ENCODE data around the gene PACC1.

DNA sequence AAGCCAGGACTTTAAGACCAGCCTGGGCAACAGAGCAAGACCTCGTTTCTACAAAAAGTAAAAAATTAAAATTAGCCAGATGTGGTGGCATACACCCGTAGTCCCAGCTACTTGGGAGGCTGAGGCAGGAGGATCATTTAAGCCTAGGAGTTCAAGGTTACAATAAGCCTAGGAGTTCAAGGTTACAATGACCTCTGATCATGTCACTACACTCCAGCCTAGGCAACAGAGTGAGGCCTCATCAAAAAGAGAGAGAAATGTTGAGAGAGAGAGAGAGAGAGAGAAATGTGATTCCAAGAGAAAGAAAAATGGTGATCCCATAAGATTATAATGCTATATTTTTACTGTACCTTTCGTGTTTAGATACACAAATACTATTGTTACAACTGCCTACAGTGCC is 60.2 kb downstream of the PACC1 start:
- TF ChIP-seq EZH2 (IDR thresholded peaks at IDR 0.05; ENCODE audit: borderline replicate concordance, low read depth, low read length, severe bottlenecking), result no peak
- TF ChIP-seq, protein P1, sequence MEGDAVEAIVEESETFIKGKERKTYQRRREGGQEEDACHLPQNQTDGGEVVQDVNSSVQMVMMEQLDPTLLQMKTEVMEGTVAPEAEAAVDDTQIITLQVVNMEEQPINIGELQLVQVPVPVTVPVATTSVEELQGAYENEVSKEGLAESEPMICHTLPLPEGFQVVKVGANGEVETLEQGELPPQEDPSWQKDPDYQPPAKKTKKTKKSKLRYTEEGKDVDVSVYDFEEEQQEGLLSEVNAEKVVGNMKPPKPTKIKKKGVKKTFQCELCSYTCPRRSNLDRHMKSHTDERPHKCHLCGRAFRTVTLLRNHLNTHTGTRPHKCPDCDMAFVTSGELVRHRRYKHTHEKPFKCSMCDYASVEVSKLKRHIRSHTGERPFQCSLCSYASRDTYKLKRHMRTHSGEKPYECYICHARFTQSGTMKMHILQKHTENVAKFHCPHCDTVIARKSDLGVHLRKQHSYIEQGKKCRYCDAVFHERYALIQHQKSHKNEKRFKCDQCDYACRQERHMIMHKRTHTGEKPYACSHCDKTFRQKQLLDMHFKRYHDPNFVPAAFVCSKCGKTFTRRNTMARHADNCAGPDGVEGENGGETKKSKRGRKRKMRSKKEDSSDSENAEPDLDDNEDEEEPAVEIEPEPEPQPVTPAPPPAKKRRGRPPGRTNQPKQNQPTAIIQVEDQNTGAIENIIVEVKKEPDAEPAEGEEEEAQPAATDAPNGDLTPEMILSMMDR (IDR thresholded peaks at IDR 0.05; ENCODE audit: borderline replicate concordance, extremely low read depth, low read length, poor library complexity, severe bottlenecking), result no peak
